AG09319 (cell line): ENCODE results near the gene TAC4.
"Not testable (repeated sequence)": the region's sequence is repeated elsewhere in the genome, so short reads cannot be mapped to it uniquely, and the experiment has no call there.

Experiments used
- DNase-seq: peaks from one replicate; pipeline ENCODE4 v3.0.0-alpha.2; 2010; ENCODE audit warnings: low read depth; ENCODE audit errors: extremely low read depth
- TF ChIP-seq, protein P1 (sequence below): IDR thresholded peaks from 2 replicates; pipeline ENCODE4 v1.5.1; 2011; ENCODE audit warnings: low read depth, mild to moderate bottlenecking, inconsistent platforms, low read length, moderate library complexity

The TAC4 gene

DNA sequence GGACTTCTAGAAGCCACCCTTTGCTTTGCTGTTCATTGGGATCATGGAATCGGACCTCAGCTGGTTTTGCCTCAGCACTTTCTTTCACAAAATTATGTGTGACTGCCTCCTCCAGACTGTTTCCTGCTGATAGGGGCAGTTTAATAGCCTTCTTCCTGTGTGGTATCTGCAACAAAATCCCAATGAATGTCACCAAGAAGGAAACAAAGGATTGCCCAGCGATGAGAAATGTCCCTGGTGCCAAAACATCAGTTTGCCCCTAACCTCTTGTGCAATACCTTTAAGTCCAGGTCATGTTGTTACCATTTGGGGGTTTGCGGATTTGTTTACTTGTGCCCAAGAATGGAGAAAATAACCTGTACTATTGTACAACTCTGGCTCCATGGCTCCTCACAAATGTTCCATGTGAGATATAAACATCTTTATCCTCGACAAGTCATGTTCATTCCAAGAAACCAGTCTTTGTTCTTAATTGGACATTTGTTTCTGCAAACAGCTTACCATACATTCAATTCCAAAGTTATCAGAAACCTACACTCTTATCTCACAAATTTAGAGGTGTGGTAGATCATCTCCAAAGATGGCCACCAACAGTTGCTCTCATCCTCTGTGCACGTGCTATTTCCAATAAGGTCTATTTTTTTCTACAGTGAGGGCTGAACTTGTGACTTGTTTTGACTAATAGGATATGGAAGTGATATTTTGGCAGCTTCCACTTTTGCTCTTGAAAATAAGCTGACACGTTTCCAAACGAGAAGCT, 14.8 kb downstream of the TAC4 start:
- TF ChIP-seq, protein P1, sequence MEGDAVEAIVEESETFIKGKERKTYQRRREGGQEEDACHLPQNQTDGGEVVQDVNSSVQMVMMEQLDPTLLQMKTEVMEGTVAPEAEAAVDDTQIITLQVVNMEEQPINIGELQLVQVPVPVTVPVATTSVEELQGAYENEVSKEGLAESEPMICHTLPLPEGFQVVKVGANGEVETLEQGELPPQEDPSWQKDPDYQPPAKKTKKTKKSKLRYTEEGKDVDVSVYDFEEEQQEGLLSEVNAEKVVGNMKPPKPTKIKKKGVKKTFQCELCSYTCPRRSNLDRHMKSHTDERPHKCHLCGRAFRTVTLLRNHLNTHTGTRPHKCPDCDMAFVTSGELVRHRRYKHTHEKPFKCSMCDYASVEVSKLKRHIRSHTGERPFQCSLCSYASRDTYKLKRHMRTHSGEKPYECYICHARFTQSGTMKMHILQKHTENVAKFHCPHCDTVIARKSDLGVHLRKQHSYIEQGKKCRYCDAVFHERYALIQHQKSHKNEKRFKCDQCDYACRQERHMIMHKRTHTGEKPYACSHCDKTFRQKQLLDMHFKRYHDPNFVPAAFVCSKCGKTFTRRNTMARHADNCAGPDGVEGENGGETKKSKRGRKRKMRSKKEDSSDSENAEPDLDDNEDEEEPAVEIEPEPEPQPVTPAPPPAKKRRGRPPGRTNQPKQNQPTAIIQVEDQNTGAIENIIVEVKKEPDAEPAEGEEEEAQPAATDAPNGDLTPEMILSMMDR, result no peak
- DNase-seq, result no peak

DNA sequence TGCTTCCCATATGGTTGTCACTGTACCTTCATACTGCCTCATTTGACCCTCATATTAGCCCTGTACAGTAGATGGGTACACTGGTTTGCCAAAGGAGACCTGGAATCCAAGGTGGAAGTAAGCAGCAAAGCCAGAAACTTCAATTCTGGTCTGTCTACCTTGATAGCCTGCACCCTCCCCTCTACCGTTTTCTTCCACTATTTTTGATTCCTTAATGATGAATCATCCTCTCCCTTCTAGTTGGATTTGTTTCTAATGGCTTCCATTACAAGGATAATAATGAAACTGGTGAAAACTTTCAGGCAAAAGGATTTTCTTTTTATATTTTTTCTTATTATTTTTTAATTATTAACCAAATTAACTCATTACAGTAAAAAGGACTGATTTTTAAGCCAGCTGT, 17.3 kb downstream of the TAC4 start:
- TF ChIP-seq, protein P1, result no peak
- DNase-seq, result no peak

DNA sequence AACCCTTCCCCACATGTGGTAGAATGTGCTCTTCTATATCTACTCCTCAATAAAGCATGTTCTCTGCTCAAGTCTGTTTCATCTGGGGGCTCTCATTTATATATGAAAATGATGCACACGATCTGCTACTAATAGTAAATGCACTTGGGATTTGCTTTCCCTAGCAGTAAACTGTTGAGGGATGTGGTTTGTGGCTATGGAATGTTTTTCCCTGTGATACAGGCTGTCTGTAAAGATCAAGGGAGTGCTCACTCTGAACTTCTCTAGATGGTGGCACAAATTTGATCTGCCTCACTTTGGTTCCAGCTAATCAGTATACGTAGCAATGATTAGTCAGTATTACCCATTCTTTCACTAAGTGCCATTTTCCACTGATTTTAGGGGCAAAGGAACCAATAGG, 18.8 kb downstream of the TAC4 start:
- DNase-seq, result no peak
- TF ChIP-seq, protein P1, result no peak

DNA sequence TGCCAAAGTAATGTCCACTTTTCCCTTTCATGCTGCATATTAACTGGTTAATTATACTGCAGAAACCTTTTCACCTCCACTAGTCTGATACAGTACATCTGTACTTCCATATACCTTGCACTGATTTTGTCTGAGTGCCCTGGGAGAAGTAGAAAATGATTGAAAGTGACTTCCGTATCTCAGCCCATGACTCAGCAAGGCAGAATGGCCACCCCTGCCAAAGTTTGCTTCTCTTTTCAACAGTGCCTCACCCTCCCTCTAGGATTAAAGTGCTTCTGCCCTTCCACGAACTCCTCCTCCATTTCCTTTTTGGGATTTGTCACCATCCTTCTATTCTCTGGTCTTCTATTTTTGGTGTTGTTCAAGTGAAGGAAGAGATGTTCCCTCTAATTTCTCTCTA, 19.5 kb downstream of the TAC4 start:
- DNase-seq, result not testable (repeated sequence)

DNA sequence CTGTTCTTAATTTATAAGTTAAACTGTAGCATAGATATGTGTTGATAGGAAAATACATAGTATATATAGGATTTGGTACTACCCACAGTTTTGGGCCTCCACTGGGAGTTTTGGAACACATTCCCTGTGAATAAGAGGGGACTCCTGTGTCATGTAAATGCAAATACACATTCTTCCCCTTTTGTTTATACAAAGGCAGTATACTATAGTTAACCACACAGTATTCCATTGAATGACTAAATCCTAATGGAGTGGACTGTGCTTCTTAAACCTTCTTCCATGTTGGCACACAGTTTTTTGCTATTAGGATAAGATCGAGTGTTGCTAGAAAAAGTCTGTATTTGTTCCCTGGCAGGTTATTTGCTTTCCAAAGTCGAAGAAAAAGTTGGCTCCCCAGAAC, 22.2 kb downstream of the TAC4 start:
- no peak for DNase-seq
- TF ChIP-seq, protein P1, result no peak

DNA sequence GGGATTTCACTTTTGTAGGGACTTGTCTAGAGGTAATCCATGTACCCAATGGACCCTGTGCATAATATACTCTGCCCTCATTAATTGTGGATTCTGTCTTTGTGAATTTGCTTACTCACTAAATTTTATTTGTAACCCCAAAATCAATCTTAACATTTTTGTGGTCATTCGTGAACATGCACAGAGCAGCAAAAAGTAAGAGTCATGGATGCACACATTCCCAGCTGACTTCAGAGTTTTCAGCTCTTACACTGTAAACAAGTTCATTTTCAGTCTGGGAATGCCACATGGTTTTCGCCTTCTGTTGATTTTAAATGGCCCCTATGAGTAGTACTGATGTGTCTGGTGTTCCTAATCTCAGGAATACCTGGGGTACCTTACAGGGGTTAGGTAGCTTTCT, 24.3 kb downstream of the TAC4 start:
- TF ChIP-seq, protein P1, result no peak
- DNase-seq, result no peak

DNA sequence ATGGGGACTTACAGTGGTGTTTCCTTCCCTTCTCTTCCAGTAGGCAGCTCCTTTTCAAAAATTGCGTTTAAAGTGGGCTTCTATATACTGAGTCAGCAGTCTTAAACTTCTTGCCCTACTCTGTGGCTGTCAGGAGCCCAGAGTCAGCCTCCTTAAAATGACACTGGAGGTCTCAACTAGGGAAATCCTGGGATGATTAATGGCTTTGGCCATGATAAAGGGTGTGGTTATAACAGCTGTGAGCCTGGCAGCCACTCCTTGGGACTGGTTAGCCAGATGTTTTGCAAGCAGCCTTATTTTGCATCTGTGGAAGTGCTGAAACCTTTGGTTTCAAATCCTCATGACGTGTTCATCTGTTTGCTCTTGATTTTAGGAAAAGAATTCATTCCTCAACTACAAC, 25.0 kb downstream of the TAC4 start:
- DNase-seq, result peak; percentile 56
- TF ChIP-seq, protein P1, result no peak

DNA sequence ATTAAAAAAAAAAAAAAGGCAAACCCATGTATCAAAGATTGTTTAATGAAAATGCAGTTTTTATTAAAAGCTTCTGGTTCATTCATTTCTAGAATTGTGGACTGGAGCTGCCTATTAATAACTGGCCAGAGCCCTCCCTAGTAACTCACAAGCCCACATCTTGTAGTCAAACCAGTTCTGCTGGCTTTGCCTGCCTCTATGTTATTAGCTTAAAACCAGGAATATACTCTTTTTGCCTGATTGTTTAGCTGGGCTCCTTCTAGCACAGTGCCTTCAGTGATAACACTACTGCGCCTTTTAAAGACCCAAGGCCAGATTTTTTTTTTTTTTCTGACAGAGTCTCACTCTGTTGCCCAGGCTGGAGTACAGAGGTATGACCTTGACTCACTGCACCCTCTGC, 26.0 kb downstream of the TAC4 start:
- DNase-seq, result no peak
- TF ChIP-seq, protein P1, result no peak
